H1 (cell line): ENCODE results near the gene TSC2. TPM values are rescaled to one million over a fixed set of nuclear protein-coding genes. Genes with fewer than 3 reads are reported as not detected.
A peak's percentile ranks its signal among the peaks of the same experiment; 100 is the strongest.

Source experiments
- CTCF ChIA-PET: fragments of 300-600 bp; sonication (Branson Sonifier 250); formaldehyde crosslinking; loops from one replicate; lab custom pipeline; 2021; ENCODE audit not compliant: partially characterized antibody; lab: Charles Lee
- POLR2A ChIA-PET: fragments of 300-600 bp; sonication (Branson Sonifier 250); formaldehyde crosslinking; loops from one replicate; lab custom pipeline; 2021; ENCODE audit warnings: inconsistent platforms; ENCODE audit not compliant: partially characterized antibody; lab: Charles Lee
- DNase-seq, 2 experiments: peaks; one replicate each; pipeline versions ENCODE4 v3.0.0 to v3.0.0-alpha.2; 2010 to 2022; ENCODE audit warnings: low spot score in 2 of 2, low read depth in 1 of 2, mixed read lengths in 1 of 2
- FAIRE-seq: peaks from 2 replicates; lab custom pipeline; 2011; peaks lifted over from hg19 to GRCh38; lab: Jason Lieb, UNC
- H2AFZ ChIP-seq: 2 replicates; pipeline ENCODE4 v1.8.1; 2012; ENCODE audit warnings: low read length, inconsistent platforms
- H2AK5ac ChIP-seq: 2 replicates; pipeline ENCODE4 v1.6.1; 2013; ENCODE audit warnings: low read depth, low read length
- H2BK120ac ChIP-seq: replicated peaks from 2 replicates; pipeline ENCODE3; 2013; ENCODE audit warnings: low read depth, low read length, inconsistent platforms
- H2BK12ac ChIP-seq: 2 replicates; pipeline ENCODE4 v1.6.1; 2013; ENCODE audit warnings: low read depth, low read length
- H2BK15ac ChIP-seq: 2 replicates; pipeline ENCODE4 v1.6.1; 2013; ENCODE audit warnings: low read length
- H2BK20ac ChIP-seq: 2 replicates; pipeline ENCODE4 v1.6.1; 2013; ENCODE audit warnings: low read length
- H2BK5ac ChIP-seq: 2 replicates; pipeline ENCODE4 v1.6.1; 2013; ENCODE audit warnings: low read depth, low read length
- H3K14ac ChIP-seq: 2 replicates; pipeline ENCODE4 v1.6.1; 2013; ENCODE audit warnings: inconsistent platforms; ENCODE audit not compliant: insufficient read length
- H3K18ac ChIP-seq: 2 replicates; pipeline ENCODE4 v1.6.1; 2013; ENCODE audit warnings: low read length; ENCODE audit errors: extremely low read depth
- H3K23ac ChIP-seq: 2 replicates; pipeline ENCODE4 v1.6.1; 2013; ENCODE audit warnings: inconsistent platforms; ENCODE audit not compliant: insufficient read length
- H3K23me2 ChIP-seq: 2 replicates; pipeline ENCODE4 v1.6.1; 2013; ENCODE audit warnings: low read depth, low read length
- H3K27ac ChIP-seq: 2 replicates; pipeline ENCODE4 v1.6.1; 2011; ENCODE audit warnings: low read depth, low read length, inconsistent platforms
- H3K27me3 ChIP-seq, 4 experiments: replicated peaks in 1 of 4; 1 replicate in 1 of 4; 2 replicates in 3 of 4; pipeline versions ENCODE4 v1.6.1 to v1.8.1; 2011 to 2013; ENCODE audit warnings: low read length in 3 of 4, mild to moderate bottlenecking in 3 of 4, inconsistent platforms in 2 of 4, mixed read lengths in 2 of 4, moderate library complexity in 1 of 4; ENCODE audit not compliant: control insufficient read depth in 3 of 4, insufficient read depth in 3 of 4; ENCODE audit errors: extremely low read depth in 1 of 4
- H3K36me3 ChIP-seq, 4 experiments: 2 replicates each; pipeline versions ENCODE4 v1.6.1 to v1.8.1; 2011 to 2013; ENCODE audit warnings: mild to moderate bottlenecking in 4 of 4, low read length in 3 of 4, moderate library complexity in 2 of 4, control low read depth in 1 of 4, inconsistent platforms in 1 of 4; ENCODE audit not compliant: insufficient read depth in 4 of 4, control insufficient read depth in 2 of 4
- H3K4ac ChIP-seq: replicated peaks from 2 replicates; pipeline ENCODE3; 2013; ENCODE audit warnings: low read length, low read depth, mixed read lengths, inconsistent platforms; ENCODE audit not compliant: insufficient read length
- H3K4me1 ChIP-seq, 4 experiments: replicated peaks in 1 of 4; 1 replicate in 1 of 4; 2 replicates in 3 of 4; pipeline versions ENCODE4 v1.6.1 to v1.8.1; 2011 to 2013; ENCODE audit warnings: low read length in 3 of 4, inconsistent platforms in 2 of 4, mixed read lengths in 1 of 4; ENCODE audit not compliant: insufficient read depth in 4 of 4, control insufficient read depth in 3 of 4
- H3K4me2 ChIP-seq, 2 experiments: 2 replicates each; pipeline versions ENCODE4 v1.6.1 to v1.8.1; 2011 to 2013; ENCODE audit warnings: low read depth in 2 of 2, low read length in 2 of 2, control low read depth in 1 of 2, inconsistent platforms in 1 of 2, mild to moderate bottlenecking in 1 of 2; ENCODE audit not compliant: insufficient read depth in 1 of 2
- H3K4me3 ChIP-seq, 4 experiments: fragments of 200-600, 300-600 bp in 1 of 4; sonication (generic), shearing (Covaris generic), sonication (Bioruptor Twin) in 1 of 4; 2 replicates each; pipeline versions ENCODE4 v1.5.1 to v1.8.1; 2011 to 2016; ENCODE audit warnings: low read length in 4 of 4, low read depth in 3 of 4, control low read depth in 2 of 4, inconsistent platforms in 2 of 4, mild to moderate bottlenecking in 2 of 4, mixed read lengths in 1 of 4, moderate library complexity in 1 of 4; ENCODE audit not compliant: insufficient read depth in 2 of 4; ENCODE audit errors: extremely low read depth in 1 of 4
- H3K56ac ChIP-seq: replicated peaks from 2 replicates; pipeline ENCODE3; 2013; ENCODE audit warnings: low read depth, mild to moderate bottlenecking, mixed read lengths, low read length, inconsistent platforms; ENCODE audit not compliant: insufficient read length
- H3K79me1 ChIP-seq: 2 replicates; pipeline ENCODE4 v1.6.1; 2013; ENCODE audit warnings: low read depth, low read length, control low read depth
- H3K79me2 ChIP-seq, 2 experiments: 2 replicates each; pipeline versions ENCODE4 v1.6.1 to v1.8.1; 2012 to 2013; ENCODE audit warnings: low read length in 2 of 2, mild to moderate bottlenecking in 2 of 2, inconsistent platforms in 1 of 2; ENCODE audit not compliant: insufficient read depth in 2 of 2, control insufficient read depth in 1 of 2
- H3K9ac ChIP-seq, 4 experiments: replicated peaks in 1 of 4; 1 replicate in 1 of 4; 2 replicates in 3 of 4; pipeline versions ENCODE4 v1.6.1 to v1.8.1; 2011 to 2013; ENCODE audit warnings: low read depth in 3 of 4, low read length in 3 of 4, control low read depth in 2 of 4, mild to moderate bottlenecking in 2 of 4, moderate library complexity in 2 of 4, inconsistent platforms in 1 of 4; ENCODE audit errors: extremely low read depth in 1 of 4
- H3K9me3 ChIP-seq, 2 experiments: 2 replicates each; pipeline versions ENCODE4 v1.6.1 to v1.8.1; 2012 to 2013; ENCODE audit warnings: mild to moderate bottlenecking in 2 of 2, moderate library complexity in 2 of 2, control low read depth in 1 of 2, inconsistent platforms in 1 of 2, low read depth in 1 of 2, low read length in 1 of 2, mixed read lengths in 1 of 2; ENCODE audit not compliant: insufficient read depth in 2 of 2
- H4K20me1 ChIP-seq, 2 experiments: replicated peaks in 1 of 2; 2 replicates each; pipeline versions ENCODE3 to v1.8.1; 2011 to 2013; ENCODE audit warnings: inconsistent platforms in 2 of 2, low read length in 2 of 2, mild to moderate bottlenecking in 1 of 2; ENCODE audit not compliant: insufficient read depth in 2 of 2, control insufficient read depth in 1 of 2
- H4K5ac ChIP-seq: 2 replicates; pipeline ENCODE4 v1.6.1; 2013; ENCODE audit warnings: low read length, low read depth, mixed read lengths, inconsistent platforms; ENCODE audit not compliant: insufficient read length
- H4K8ac ChIP-seq: 2 replicates; pipeline ENCODE4 v1.8.0; 2013; ENCODE audit warnings: mild to moderate bottlenecking, moderate library complexity, low read length, inconsistent platforms; ENCODE audit not compliant: insufficient read depth; ENCODE audit errors: extremely low read depth
- H4K91ac ChIP-seq: replicated peaks from 2 replicates; pipeline ENCODE3; 2013; ENCODE audit warnings: low read length, mixed read lengths, inconsistent platforms; ENCODE audit not compliant: insufficient read length
- CREB1 ChIP-seq: IDR thresholded peaks from 2 replicates; pipeline ENCODE4 v1.6.1; 2012; ENCODE audit warnings: inconsistent platforms
- TAF7 ChIP-seq: optimal IDR thresholded peaks from 2 replicates; pipeline ENCODE3; 2011; ENCODE audit warnings: low read depth, mild to moderate bottlenecking, inconsistent platforms, low read length, moderate library complexity, borderline replicate concordance
- WGBS, 2 experiments: shearing (Covaris generic) in 1 of 2; methylation state at CpG; one replicate each; pipeline versions ENCODE4 v1.1.6 to v1.1.7; 2013 to 2015; ENCODE audit warnings: low lambda C conversion rate in 2 of 2, mixed read lengths in 2 of 2, inconsistent platforms in 1 of 2, low coverage in 1 of 2, missing lambda C conversion rate in 1 of 2; ENCODE audit not compliant: insufficient replicate concordance in 2 of 2, insufficient coverage in 1 of 2, insufficient read length in 1 of 2; ENCODE audit errors: extremely low coverage in 1 of 2, missing lambda C conversion rate in 1 of 2; 5-methylcytosine and 5-hydroxymethylcytosine counted together
- polyA plus RNA-seq, 7 experiments: library from polyadenylated mRNA; depleted of rRNA in 3 of 7; stranded (reverse) in 5 of 7; unstranded in 2 of 7; fragments of >200 nt in 5 of 7; fragments of 200-250 nt in 2 of 7; gene quantifications; 1 replicate in 5 of 7; 2 replicates in 1 of 7; 4 replicates in 1 of 7; pipeline versions ENCODE4 v1.2.1 to v1.2.3, GENCODE V29; 2011 to 2013; ENCODE audit warnings: missing spikeins in 2 of 7, mixed read lengths in 2 of 7
- total RNA-seq: library from RNA; stranded (reverse); fragmentation: NEBNext Ultra II Directional; extraction: Animal tissue kit (Norgen Biotek cat#: 25700); gene quantifications from 2 replicates; pipeline ENCODE4 v1.2.1, GENCODE V29; 2021

Gene TSC2
- total and polyA plus RNA-seq, 2 of the 8 experiments (the other 6 are each of a cell fraction or from before 2014, with no cell fraction given) = 65.9 to 96.6 TPM

- Histone ChIP-seq H3K23me2 (peaks cover 12% of the 10 kb centered on the region; the same call in 1 of the 2 replicates), H4K5ac (no peak overlapping the region), H2BK15ac (no peak overlapping the region), H3K9ac (no peak overlapping the region), H4K20me1 (peaks cover 29 to 61% of the 10 kb centered on the region in 2 experiments), H3K4me1 (peaks cover 3 to 38% (median 22%) of the 10 kb centered on the region in 4 experiments), H2BK12ac (no peak overlapping the region), H3K14ac (no peak overlapping the region), H3K4ac (no peak overlapping the region), H2BK5ac (peak overlapping the region; percentile 35; the same call in 1 of the 2 replicates), H4K8ac (no peak overlapping the region), H3K4me3 (no peak overlapping the region), H3K36me3 (peaks cover 10 to 21% (median 15%) of the 10 kb centered on the region in 4 experiments), H3K4me2 (no peak overlapping the region), H2AFZ (no peak overlapping the region), H3K79me1 (peaks cover 9% of the 10 kb centered on the region; the same call in 1 of the 2 replicates), H2BK20ac (no peak overlapping the region), H3K27me3 (no peaks in the 10 kb centered on the region), H3K27ac (no peak overlapping the region), H4K91ac (no peak overlapping the region), H2AK5ac (no peak overlapping the region), H3K9me3 (no peaks in the 10 kb centered on the region), H2BK120ac (no peak overlapping the region), H3K56ac (no peak overlapping the region), H3K23ac (no peak overlapping the region), H3K79me2 (peaks cover 22 to 52% of the 10 kb centered on the region in 2 experiments; a peak in 3 of 4 replicates), H3K18ac (no peak overlapping the region)
- FAIRE-seq (no peak), DNase-seq (no peak)
- no peak for TF ChIP-seq TAF7
- no peak for TF ChIP-seq CREB1
- ChIA-PET CTCF (interaction anchor here (0.7 to 4.3 kb wide), 12 partner anchors 9 to 146 kb away, joined by 3 to 55 read pairs (median 6); partner anchors contain the start of genes NPW and SYNGR3), POLR2A (interaction anchor here (0.6 to 4.7 kb wide), 6 partner anchors 10 to 1263 kb away, joined by 3 to 37 read pairs (median 8); partner anchors contain the start of genes RNF151, RPS2 and TRAF7)
- 92% methylated on average over 7 of the region's 8 CpGs; no CpG with 5 or more reads in 1 of the 2 experiments for WGBS, 2 experiments
Measured at GRCh38 chr16:2006317-2006716, 41.5 kb upstream of the TSC2 start.
